Loucy (cell line): ENCODE data around the gene NKG7.

Experiments used
- H2AFZ ChIP-seq: fragments of 200-600 bp; sonication (generic); 2 replicates; pipeline ENCODE4 v1.6.0; 2016; ENCODE audit warnings: antibody characterized with exemption, mild to moderate bottlenecking, low read length, moderate library complexity
- H3F3A ChIP-seq: fragments of 200-600 bp; 2 replicates; pipeline ENCODE4 v1.6.0; 2016; ENCODE audit warnings: antibody characterized with exemption, low read depth, mild to moderate bottlenecking
- H3K27me3 ChIP-seq: fragments of 200-600 bp; sonication (generic); 2 replicates; pipeline ENCODE4 v1.6.1; 2014; ENCODE audit warnings: low read length, mild to moderate bottlenecking; ENCODE audit not compliant: insufficient read depth, poor library complexity, severe bottlenecking
- H3K36me3 ChIP-seq: fragments of 200-600 bp; sonication (generic); 2 replicates; pipeline ENCODE4 v1.6.1; 2016; ENCODE audit warnings: low read length; ENCODE audit not compliant: insufficient read depth
- H3K4me1 ChIP-seq: fragments of 200-600 bp; sonication (generic); 2 replicates; pipeline ENCODE4 v1.5.1; 2014; ENCODE audit warnings: low read length, mild to moderate bottlenecking; ENCODE audit not compliant: insufficient read depth, poor library complexity, severe bottlenecking
- H3K4me2 ChIP-seq: fragments of 200-600 bp; sonication (generic); 2 replicates; pipeline ENCODE4 v1.6.0; 2014; ENCODE audit warnings: antibody characterized with exemption, low read length, low read depth, mild to moderate bottlenecking; ENCODE audit not compliant: poor library complexity, severe bottlenecking
- H3K4me3 ChIP-seq: fragments of 200-600 bp; sonication (generic); 2 replicates; pipeline ENCODE4 v1.5.1; 2014; ENCODE audit warnings: low read length, mild to moderate bottlenecking, mixed read lengths; ENCODE audit not compliant: poor library complexity, severe bottlenecking
- H3K79me2 ChIP-seq: fragments of 200-600 bp; sonication (generic); 2 replicates; pipeline ENCODE4 v1.6.1; 2014; ENCODE audit warnings: low read length; ENCODE audit not compliant: insufficient read depth
- H3K9ac ChIP-seq: fragments of 200-600 bp; sonication (generic); 2 replicates; pipeline ENCODE4 v1.6.0; 2014; ENCODE audit warnings: mild to moderate bottlenecking, low read depth, low read length, moderate library complexity; ENCODE audit not compliant: poor library complexity, severe bottlenecking
- H3K9me2 ChIP-seq: fragments of 200-600 bp; sonication (generic); replicated peaks from 2 replicates; pipeline ENCODE4 v1.6.1; 2016; ENCODE audit warnings: low read depth, low read length, mixed read lengths
- H3K9me3 ChIP-seq: fragments of 200-600 bp; sonication (generic); 2 replicates; pipeline ENCODE4 v1.6.1; 2014; ENCODE audit warnings: mild to moderate bottlenecking, antibody characterized with exemption, low read length, low read depth; ENCODE audit not compliant: insufficient read depth
- H4K20me1 ChIP-seq: fragments of 200-600 bp; sonication (generic); 2 replicates; pipeline ENCODE4 v1.6.0; 2014; ENCODE audit warnings: antibody characterized with exemption, low read length, mild to moderate bottlenecking; ENCODE audit not compliant: insufficient read depth, poor library complexity, severe bottlenecking
- EZH2phosphoT487 ChIP-seq: fragments of 200-600 bp; IDR thresholded peaks from 2 replicates; pipeline ENCODE4 v1.6.1; 2018; ENCODE audit warnings: antibody characterized with exemption, mild to moderate bottlenecking, moderate library complexity, borderline replicate concordance
- TF ChIP-seq, protein P1 (sequence below): fragments of 200-600 bp; sonication (generic); conservative IDR thresholded peaks from 2 replicates; pipeline ENCODE4 v1.5.1; 2014; ENCODE audit warnings: mild to moderate bottlenecking, antibody characterized with exemption, low read length

The NKG7 gene

DNA sequence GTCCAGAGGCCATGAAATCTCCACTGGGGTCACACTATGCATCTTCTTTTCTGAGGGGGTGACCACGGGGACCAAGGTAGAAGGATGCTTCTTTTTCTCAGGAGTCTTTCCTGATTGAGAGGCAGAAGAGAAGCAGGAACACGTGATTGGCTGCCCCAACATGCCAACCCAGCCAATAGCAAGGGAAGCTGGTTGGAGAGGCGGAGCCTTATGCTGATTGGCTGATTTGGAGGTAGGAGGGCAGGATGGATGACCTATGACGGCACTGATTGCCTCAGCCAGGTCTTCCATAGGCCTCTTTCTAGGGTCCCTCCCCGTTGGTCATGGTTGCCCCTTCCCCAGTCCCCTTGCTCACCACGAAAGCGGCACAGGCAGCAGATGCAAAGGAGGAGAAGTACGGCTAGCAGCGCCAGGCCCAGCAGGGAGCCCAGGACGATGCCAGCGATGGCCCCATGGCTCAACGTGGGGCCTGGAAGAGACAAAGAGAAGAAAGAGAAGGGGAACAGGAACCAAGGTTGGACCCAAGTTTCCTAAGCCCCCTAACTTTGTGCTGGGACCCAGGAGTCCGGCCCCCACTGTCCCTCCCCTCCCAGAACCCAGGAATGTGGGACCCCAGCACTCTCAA, 38.5 kb downstream of the NKG7 start:
- H3K79me2 ChIP-seq: no peaks in the 10 kb centered on the region
- H3K36me3 ChIP-seq: no peaks in the 10 kb centered on the region
- no peaks in the 10 kb centered on the region for H3K9me2 ChIP-seq
- H3K4me1 ChIP-seq: peaks cover 2% of the 10 kb centered on the region
- H3F3A ChIP-seq: no peaks in the 10 kb centered on the region
- H4K20me1 ChIP-seq: no peaks in the 10 kb centered on the region
- H3K9me3 ChIP-seq: no peaks in the 10 kb centered on the region
- no peaks in the 10 kb centered on the region for H3K27me3 ChIP-seq
- no peak overlapping the region for H3K9ac ChIP-seq
- no peak for TF ChIP-seq EZH2phosphoT487
- TF ChIP-seq, protein P1, sequence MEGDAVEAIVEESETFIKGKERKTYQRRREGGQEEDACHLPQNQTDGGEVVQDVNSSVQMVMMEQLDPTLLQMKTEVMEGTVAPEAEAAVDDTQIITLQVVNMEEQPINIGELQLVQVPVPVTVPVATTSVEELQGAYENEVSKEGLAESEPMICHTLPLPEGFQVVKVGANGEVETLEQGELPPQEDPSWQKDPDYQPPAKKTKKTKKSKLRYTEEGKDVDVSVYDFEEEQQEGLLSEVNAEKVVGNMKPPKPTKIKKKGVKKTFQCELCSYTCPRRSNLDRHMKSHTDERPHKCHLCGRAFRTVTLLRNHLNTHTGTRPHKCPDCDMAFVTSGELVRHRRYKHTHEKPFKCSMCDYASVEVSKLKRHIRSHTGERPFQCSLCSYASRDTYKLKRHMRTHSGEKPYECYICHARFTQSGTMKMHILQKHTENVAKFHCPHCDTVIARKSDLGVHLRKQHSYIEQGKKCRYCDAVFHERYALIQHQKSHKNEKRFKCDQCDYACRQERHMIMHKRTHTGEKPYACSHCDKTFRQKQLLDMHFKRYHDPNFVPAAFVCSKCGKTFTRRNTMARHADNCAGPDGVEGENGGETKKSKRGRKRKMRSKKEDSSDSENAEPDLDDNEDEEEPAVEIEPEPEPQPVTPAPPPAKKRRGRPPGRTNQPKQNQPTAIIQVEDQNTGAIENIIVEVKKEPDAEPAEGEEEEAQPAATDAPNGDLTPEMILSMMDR: no peak
- H3K4me2 ChIP-seq: no peak overlapping the region
- H3K4me3 ChIP-seq: no peak overlapping the region
- no peak overlapping the region for H2AFZ ChIP-seq

DNA sequence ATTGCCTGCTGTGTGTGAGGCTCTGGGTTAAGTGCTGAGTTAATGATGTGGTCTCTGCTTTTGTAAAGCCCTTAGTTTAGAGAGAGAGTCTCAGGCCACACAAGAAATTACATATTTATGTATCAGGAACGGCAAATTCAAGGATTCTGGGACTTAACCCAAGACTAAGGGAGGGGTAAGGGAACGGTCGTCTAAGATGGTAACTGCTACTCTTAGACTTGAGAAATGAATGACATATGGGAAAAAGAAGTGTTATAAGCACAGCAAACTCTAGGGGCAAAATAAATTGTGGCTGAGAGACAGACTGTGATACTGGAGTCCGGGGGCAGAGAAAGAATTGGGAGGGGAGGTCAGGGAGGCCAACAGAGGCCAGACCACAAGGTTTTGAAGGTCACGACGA, 40.7 kb downstream of the NKG7 start:
- TF ChIP-seq, protein P1: no peak
- TF ChIP-seq EZH2phosphoT487: no peak
- H3K4me3 ChIP-seq: no peak overlapping the region
- H4K20me1 ChIP-seq: no peaks in the 10 kb centered on the region

DNA sequence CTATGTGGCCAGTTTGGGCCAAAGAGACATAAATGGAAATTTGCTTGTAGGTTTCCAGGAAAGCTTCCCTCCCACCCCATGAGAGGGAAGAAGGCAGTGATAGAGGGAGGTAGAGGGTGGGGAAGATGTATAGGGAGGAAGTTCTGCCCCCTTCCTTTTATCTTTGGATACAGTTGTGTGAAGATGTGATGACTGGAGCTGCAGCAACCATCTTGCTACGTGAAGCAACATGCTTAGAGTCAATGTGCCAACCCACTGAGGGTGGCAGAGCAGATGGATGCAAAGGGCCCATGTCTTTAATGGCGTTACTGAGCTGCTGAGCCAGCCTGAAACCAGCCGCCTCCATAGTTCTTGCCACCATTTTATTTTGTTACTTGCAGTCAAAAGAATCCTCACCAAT, 41.3 kb downstream of the NKG7 start:
- Histone ChIP-seq H3K9me3 (no peaks in the 10 kb centered on the region), H4K20me1 (no peaks in the 10 kb centered on the region), H3K4me3 (no peak overlapping the region), H3K4me2 (no peak overlapping the region), H3K4me1 (no peaks in the 10 kb centered on the region), H3K9ac (no peak overlapping the region), H2AFZ (no peak overlapping the region), H3F3A (no peaks in the 10 kb centered on the region), H3K9me2 (no peaks in the 10 kb centered on the region), H3K79me2 (no peaks in the 10 kb centered on the region), H3K36me3 (no peaks in the 10 kb centered on the region), H3K27me3 (no peaks in the 10 kb centered on the region)
- no peak for TF ChIP-seq EZH2phosphoT487
- TF ChIP-seq, protein P1: no peak

More for the DNA sequence above, 40.7 kb downstream of the NKG7 start:
- no peak overlapping the region for H2AFZ ChIP-seq
- H3K36me3 ChIP-seq: no peaks in the 10 kb centered on the region
- H3K27me3 ChIP-seq: no peaks in the 10 kb centered on the region
- H3K4me1 ChIP-seq: no peaks in the 10 kb centered on the region
- no peaks in the 10 kb centered on the region for H3K79me2 ChIP-seq
- H3K9ac ChIP-seq: no peak overlapping the region
- H3F3A ChIP-seq: no peaks in the 10 kb centered on the region
- H3K9me3 ChIP-seq: no peaks in the 10 kb centered on the region
- H3K4me2 ChIP-seq: no peak overlapping the region
- H3K9me2 ChIP-seq: no peaks in the 10 kb centered on the region
